Embryonic facial prominence (tissue), 1 donor: ENCODE data around the gene PEX14.
"Not testable (repeated sequence)": the region's sequence is repeated elsewhere in the genome, so short reads cannot be mapped to it uniquely, and the experiment has no call there.

Source experiments
- DNase-seq: peaks from one replicate; pipeline ENCODE4 v3.0.0-alpha.2; 2016; ENCODE audit errors: extremely low spot score

Gene PEX14

DNA sequence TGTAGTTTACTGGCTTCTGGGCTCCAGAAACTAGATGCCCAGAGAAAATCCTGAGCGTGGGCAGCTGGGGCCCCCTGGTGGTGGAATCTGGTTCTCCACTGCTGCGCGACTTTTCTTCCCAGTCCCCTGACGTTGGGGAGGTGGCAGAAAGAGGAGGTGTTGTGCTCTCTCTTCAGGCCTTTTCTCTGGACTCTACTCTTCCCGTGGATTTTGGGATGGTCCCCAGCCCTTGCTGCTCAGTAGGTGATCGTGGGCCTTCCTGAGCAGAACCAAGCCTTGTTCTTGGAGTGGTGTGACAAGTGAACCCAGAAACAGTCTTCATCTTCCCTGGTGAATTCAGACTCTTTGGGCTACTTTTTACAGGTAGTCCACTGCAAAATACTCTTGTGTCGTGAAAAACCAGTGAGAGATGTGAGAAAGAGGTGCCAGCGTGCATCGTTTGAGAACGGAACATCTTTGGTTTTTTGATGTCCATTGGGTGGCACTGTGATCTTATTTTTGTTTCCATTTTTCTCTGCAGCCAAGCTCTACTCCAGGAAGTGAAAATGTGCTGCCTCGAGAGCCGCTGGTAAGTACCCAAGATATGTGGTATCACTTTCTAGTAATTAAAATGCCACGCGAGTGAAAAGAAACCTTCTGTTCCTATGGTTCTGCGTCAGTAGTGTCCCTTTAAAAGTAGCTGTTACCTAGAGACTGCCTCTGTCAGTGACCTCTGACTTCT lies 20.2 kb downstream of the PEX14 start:
- peak; percentile 34 for DNase-seq

DNA sequence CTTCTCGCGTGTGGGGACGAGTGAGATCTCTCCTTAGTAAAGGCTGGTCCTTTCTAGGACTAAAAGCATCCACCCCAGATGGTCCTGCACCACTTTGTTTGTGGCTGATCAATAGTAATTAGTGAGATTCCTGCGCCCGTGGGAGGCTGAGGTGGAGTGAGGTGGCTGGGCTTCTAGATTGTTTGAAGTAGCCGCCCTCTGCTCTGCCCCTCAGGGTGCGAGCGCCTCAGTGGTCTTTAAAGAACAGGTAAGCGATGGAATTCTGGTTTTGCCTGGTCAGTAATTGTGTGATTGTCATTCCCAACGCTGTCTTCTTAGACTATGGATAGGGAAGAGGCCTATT lies 20.7 kb downstream of the PEX14 start:
- DNase-seq, result no peak

DNA sequence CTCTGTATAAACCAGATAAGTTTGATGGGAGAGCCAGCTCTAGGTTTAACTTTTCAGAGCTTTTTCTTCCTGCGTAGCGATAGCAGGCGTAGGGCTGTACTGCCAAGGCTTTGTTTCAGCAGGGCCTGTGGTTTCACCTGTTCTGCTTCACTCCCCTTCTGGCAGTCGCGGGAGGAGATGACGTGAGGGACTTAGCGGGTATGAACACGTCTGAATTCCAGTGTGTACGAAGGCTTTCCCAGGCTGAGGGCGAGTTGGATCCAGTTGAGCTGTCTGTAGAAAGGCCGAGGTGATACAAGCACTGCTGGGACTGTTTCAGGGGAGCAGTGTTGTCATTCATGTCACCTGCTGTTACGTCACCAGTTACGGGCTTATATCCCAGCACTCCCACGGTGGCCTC lies 21.2 kb downstream of the PEX14 start:
- DNase-seq, result peak; percentile 25

DNA sequence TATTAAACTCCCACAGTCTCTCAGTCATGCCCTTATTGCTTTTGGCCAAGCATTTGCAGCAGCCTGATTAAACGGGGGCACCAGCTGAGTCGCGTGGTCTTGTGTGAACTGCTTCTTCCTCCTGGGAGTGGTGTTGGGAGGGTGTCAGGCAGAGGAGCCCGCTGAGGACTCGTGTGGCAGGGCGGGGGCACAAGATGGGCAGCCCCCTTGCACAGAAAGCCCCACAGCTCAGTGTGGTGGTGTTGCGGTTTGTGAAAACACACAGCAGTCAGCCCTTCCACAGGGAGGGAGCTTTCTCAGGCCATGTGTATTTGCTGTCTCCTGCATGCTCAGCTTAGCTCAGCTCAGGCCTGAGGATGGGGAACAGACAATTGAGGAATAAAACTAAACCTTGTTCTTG lies 22.4 kb downstream of the PEX14 start:
- DNase-seq, result no peak

DNA sequence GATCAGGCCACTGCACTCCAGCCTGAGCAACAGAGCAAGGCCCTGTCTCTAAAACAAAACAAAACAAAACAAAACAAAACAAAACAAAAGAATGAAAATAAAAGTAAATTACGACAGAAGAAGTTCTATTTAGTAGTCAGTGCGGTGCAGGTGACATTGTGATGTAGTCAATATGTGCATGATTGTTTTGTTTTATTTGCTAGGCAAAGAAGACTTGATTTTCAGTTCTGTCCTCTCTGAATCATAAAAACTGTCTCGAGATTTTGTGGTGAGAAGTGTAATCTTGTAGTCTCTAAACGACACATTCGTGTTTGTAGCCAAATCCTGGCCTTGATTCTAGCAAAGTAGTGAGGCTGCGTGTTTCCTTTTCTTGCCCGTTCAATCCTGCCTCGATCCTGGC lies 23.5 kb downstream of the PEX14 start:
- no peak for DNase-seq

DNA sequence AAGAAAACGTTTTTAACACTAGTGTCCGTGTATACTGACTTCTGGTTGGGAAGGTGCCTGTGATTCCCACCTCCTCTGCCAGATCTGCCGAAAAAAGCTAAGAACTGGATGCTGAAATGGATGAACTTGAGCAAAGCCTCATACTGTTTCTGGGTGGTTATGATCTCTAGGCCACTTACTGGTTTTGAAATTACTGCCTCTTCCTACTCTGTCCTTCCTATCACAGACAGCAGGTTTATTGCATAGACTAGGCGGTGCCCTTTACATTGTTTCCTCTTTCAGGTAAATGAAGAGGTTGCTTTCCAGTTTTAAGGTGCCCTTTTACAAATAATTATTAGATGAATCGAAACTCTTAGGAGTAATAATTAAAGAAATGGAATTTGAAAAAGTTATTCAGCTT lies 27.5 kb downstream of the PEX14 start:
- no peak for DNase-seq

DNA sequence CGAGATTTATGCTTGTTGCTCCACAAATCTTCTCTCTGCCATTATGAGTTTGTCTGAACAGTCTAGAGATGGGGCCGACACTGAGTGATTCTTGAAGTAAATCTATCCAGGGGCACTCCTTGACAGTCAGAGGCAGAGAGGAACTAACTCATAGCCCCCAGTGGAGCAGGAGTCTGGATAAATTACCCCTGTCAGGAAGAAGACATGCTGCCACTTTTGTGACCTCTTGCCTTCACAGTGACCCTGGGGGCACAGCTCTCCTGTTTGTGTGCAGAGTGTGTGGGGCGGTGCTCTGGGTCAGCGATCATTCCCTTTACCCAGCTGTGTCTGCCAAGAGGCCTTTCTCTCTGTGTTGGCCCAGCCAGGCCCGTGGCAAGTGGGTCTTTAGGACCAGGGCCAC lies 29.5 kb downstream of the PEX14 start:
- no peak for DNase-seq

DNA sequence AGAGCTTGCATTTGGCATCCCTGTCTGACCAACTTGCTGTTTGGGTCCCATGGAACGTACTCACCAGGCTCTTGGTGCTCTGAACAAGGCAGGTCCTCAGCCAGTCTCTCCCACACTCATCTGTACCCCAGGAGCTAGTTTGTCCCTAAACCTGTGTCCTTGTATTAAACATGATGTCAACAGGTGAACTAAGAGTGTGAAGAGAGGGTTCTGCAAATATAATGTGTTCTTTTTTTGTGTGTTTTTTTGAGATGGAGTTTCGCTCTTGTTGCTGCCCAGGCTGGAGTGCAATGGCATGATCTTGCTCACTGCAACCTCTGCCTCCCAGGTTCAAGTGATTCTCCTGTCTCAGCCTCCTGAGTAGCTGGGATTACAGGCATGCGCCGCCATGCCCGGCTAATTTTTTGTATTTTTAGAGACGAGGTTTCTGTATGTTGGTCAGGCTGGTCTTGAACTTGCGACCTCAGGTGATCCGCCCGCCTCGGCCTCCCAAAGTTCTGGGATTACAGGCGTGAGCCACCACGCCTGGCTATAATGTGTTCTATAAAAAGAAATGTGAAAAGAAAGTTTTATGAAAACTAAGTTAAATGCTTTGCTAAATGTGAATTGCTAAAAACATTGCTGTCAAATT lies 31.4 kb downstream of the PEX14 start:
- DNase-seq, result not testable (repeated sequence)

DNA sequence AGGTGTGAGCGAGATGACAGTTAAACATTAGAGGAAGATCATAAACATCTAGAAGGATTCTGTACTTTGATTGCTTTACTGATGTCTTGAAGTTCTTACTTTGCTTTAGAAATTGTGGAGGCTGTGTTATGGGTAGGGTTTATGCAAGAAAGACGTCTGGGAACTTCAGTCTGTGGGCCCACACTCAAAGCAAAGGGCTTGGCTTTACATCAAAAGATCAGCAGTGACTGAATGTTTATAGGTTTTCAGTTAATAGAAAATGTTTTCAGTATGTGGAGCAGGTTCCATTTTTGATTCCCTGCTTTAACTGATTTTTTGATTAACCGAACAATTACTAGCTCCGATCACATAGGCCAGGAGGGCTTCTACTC lies 31.9 kb downstream of the PEX14 start:
- DNase-seq, result no peak

DNA sequence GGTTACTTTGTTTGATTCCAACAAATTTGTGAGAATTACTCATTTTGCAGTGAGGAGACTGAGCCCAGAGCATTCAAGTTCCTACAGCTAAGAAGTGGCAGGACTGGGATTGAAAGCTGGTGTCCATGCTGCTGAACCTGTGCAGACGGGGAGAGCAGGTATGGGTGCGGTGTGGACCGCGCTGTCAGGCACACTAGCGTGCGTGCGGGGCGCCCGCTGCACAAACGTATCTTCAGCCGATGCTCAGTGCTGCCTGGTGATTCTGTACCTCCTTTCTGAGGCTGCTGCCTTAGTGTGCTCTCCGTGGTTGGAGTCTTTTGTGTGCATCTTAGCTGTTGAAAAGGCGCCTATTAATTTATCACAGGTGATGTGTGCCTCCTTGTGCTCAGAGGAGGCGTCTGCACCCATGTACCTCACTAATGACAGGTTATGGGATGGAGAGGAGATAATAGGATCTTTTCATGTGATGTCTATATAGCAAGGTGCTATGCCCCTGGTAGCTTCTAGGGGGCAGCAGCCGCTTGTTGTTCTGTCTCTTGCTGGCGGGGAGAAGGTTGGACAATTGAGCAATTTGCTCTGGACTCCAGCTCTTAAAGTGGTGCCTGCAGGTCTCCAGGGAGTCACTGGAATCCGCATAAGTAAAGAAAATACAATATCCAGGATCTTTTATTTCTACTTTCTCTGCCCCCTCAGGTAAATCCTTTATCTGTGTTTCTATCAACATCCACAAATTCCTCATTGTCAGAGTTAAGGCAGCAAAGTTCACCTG lies 32.5 kb downstream of the PEX14 start:
- peak; percentile 44 for DNase-seq

DNA sequence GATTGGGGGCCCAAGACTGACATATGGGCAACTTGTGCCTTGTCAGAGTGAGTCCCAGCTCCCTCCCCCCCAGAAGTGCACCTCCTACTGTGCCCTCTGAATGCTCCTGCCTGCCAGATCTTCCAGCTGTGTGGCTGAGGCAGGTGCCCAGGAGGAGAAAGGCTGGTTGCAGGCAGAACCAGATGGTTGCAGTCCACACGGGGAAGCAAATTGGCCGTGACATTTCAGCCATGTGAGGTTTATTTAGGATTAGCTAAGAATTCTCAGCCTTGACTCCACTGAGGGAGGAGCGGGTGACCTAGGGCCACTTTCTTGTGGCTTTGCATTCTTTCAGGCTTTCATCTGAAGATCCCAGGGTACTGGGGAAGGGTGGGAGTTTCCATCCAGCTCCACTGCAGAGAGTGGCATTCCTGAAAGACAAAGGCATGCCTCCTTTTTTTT lies 33.8 kb downstream of the PEX14 start:
- DNase-seq, result no peak

DNA sequence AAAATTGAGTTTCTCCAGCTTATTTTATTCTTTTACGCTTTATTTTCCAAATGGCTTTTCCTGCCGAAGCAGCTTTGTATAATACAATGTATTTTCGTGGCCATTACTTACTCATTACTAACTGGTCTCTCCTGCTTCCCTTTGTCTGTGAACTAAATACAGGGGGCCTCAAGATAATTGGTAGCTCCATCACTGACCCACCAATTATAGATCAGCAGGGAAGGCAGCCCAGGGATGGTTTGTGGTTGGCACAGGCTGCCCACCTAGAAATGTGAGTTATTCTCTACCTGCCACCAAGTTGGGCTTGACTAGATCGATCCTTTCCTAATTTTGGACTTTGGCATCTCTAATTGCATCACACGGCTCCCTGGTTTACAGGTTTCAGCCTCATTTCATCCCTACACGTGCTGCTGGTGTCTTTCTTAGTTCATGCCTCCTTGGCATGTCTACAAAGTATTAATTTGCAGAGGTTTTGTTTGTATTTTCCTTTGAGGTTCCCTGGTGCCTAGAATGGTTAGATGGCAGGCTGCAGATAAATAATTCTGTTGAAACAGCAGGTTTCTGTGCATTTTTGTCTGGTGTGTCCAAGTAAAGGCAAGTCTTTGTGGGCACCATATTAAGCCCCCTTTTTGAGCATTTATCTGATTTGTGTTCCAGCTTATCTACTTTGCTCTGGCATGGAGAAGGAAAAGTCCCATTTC lies 35.2 kb downstream of the PEX14 start:
- no peak for DNase-seq

DNA sequence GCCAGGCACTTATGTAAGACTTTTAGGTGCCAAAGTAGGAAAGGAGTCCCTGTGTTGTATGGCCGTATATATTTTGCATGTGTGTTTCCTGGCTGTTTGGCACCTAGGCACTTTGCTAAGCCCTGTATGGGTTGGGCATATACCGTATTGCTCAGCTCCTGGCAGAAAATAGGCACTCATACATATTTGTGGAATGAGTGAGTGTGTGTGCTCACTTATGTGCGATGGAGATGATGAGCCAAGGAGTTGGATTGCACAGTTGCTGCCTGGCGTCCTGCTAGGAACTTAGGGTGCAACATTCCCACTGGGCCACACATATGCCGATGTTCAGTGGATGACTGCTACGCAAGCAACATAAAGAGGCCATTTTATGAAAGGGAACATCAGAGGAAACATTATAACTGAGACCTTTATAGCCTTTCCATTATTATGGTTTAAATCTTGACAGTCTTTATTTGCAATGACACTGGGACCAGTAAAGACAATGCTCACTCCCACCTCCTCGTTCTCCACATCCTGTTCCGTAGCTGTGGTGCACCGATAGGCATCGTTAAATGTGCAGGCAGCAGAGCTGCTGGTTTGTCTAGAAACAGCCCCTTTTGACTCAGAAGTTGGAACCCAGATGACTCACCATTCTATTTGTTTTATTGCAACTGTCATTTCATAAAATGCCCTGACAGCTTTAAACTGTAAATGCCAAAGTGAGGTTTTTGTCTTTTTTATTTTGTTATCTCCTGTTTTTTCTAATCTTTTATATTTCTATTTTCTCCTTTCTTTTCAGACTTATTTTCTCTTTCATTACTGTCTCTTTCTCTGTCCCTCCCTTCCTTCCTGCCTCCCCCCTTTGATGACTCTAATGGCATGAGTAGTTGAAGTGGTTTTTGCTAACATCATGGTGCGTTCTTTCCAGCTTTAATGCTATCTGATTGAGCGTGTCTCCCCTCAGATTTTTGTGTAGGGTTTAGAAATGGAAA lies 36.1 kb downstream of the PEX14 start:
- DNase-seq, result no peak

DNA sequence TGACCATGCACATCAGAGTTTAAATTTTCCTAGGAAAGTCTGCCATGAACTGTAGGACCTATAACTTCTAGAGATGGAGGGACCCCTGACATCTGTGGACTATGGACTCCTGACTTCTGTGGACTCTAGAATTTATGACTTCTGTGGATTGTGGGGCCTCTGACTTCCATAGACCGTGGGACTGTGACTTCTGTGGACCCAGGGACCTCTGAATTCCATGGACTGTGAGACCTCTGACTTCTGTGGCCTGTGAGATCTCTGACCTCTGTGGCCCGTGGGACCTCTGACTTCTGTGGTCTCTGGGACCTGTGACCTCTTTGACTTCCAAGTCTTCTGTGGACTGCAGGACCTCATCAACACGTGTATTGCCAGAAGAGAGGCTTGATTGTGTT lies 36.7 kb downstream of the PEX14 start:
- no peak for DNase-seq

DNA sequence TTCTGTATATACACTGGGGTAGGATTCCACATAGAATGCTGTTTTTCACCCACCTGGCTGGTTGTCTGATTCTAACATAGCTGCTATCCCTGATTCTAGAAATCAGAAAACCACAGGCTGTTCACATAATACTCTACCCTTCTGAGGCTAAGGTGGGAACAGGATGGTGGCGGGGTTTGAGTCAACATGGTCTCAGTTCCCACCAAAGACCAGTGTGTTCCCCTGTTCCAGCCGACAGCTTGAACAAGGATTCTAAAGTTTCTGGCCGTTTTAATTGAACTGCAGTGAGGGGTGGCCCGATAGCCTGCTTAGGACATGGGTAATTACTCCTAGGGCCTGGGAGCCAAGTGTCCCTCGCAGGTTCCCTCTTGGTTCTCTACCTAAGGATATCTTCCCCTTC lies 38.4 kb downstream of the PEX14 start:
- DNase-seq, result no peak

DNA sequence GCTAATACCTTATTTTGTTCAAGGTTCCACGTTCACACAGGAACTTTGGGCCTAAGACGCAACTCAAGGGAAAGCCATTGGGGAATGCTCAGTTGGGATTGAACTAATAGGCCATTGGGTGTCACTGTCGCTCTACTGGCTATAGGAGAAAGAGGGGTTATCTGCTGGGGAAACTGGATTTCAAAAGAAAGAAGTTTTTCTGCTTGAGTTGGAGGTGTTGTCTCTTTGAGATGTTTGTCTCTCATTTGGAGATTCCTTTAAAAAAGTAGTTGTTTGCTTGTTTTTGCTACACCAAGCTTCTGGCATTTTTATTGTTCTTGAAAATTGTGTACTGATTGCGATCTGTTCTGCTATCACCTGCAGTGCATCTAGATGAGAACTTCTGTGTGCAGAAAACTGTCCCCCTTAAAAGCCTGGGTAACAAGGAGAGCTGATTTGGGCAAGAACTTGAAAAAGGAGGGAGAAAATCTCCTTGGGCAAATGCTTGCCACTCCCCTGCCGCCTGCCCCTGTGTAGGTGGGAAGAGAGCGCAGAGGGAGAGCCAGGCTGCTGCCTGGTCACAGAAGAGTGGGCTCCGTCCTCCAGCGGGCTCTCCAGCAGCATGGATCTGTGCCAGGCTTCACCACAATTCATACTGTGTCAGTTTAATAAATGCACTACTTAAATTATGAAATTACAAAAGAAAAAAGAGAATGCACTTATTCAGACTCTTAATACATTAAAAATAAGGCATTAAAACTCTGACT lies 39.9 kb downstream of the PEX14 start:
- DNase-seq, result no peak

DNA sequence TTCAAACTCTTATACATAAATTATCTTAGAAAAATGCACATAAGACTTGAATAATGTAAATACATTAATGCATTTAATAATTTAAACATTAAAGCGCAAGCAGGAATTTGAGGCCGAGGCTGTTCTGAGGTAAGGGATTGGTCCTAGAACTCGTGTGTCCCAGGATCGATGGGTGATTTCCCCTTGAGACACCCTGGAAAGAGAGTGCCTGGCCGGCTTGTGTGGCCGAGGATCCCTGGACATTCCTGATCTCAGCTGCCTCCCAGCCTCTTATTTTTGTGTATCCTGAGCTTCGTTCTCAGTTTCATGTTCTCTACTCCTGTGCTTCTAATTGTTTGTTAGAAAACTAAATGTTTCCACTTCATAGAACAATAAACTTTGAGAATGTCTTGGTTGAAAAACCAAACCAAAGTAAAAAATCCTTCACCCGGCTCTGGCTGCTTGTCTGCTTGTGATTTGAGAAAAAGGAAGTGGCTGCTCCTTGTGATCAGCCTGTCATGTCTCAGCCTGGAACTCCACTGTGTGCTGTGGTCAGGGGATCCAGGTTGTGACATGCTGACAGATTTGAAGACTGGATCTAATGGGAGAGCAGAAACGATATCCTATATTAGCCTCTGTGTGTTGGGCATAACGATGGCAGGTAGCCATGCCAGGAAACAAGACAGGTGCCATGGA lies 40.7 kb downstream of the PEX14 start:
- no peak for DNase-seq

DNA sequence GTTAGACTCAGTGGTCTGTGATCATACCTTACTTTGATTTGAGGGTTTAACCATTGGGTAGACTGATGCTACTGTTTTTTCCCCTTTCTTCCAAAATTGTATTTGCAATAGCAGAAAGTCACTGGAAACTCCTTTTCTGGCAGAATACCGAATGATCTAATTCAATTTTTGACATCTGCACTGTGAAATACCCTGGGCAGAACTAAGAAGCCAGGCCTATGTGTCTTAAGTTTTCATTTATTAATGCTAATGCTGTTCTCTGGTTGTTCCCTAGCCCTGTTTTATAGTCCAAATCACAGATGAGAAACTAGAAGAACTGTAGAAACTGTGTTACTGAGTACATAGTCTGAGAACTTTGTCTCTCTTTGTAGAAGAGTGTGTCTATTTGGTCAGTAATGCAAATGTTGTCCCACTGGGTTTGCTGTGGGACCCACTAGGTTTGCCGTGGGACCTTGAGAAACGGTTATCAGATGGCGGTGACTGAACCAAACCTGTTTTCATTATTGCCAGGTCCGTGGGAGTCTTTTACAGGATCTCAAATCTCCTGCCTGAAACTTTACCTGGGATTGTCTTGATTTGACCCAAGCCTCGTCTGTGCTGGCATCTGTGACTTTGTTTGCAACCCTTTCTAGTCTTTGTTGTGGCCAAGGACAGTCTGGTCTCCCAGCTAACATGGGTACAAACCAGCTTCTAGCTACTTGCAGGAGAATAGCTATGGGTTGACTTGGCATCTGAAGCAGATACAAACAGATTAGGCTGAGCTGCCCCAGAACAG lies 41.4 kb downstream of the PEX14 start:
- no peak for DNase-seq
